ENCODE data around the gene SHPK.

Gene SHPK

GRCh38 chr17:3675886-3676285, 39.8 kb upstream of the SHPK start:
- no peak overlapping the region for H3K9ac ChIP-seq (ENCODE audit: low read depth in 1 of 2, low read length in 2 of 2)
- H3K27ac ChIP-seq (ENCODE audit: low read depth, low read length): no peak overlapping the region
- no peaks in the 10 kb centered on the region for H3K27me3 ChIP-seq (ENCODE audit: control insufficient read depth in 1 of 2, insufficient read depth in 2 of 2, low read length in 2 of 2)
- H3K4me1 ChIP-seq (ENCODE audit: control insufficient read depth in 1 of 2, insufficient read depth in 2 of 2, low read length in 2 of 2): no peaks in the 10 kb centered on the region
- H3K4me3 ChIP-seq (ENCODE audit: low read depth in 1 of 2, low read length in 2 of 2): no peak overlapping the region
- H3K9me3 ChIP-seq (ENCODE audit: control insufficient read depth in 1 of 2, low read length in 2 of 2): no peaks in the 10 kb centered on the region
- H3K36me3 ChIP-seq (ENCODE audit: control insufficient read depth in 1 of 2, insufficient read depth in 2 of 2, low read length in 2 of 2): peaks cover 0 to 5% of the 10 kb centered on the region in 2 donors

GRCh38 chr17:3672571-3672970, 36.5 kb upstream of the SHPK start:
- H3K36me3 ChIP-seq (ENCODE audit: control insufficient read depth in 1 of 2, insufficient read depth in 2 of 2, low read length in 2 of 2): peaks cover 0 to 8% of the 10 kb centered on the region in 2 donors
- H3K4me1 ChIP-seq (ENCODE audit: control insufficient read depth in 1 of 2, insufficient read depth in 2 of 2, low read length in 2 of 2): peaks cover 9 to 11% of the 10 kb centered on the region in 2 donors
- H3K4me3 ChIP-seq (ENCODE audit: low read depth in 1 of 2, low read length in 2 of 2): no peak overlapping the region
- H3K27ac ChIP-seq (ENCODE audit: low read depth, low read length): no peak overlapping the region
- H3K9me3 ChIP-seq (ENCODE audit: control insufficient read depth in 1 of 2, low read length in 2 of 2): no peaks in the 10 kb centered on the region
- H3K9ac ChIP-seq (ENCODE audit: low read depth in 1 of 2, low read length in 2 of 2): no peak overlapping the region
- no peaks in the 10 kb centered on the region for H3K27me3 ChIP-seq (ENCODE audit: control insufficient read depth in 1 of 2, insufficient read depth in 2 of 2, low read length in 2 of 2)

DNA sequence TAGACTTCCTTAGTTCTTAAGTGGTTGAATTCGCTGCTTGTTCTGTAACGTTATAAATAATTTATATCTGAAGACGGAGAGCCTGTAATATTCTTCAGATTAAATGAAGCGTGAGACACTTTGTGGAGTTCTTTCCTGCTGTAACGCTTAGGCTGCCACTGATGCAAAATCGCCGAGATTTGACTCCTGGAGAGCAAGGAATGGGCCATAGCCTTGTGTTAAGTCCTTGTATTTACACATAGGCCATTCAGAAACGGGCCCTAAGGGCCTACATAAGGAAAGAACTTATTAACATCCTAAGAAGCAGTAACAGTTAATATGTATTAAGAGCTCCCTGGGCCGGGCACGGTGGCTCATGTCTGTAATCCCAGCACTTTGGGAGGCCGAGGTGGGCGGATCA, 33.5 kb upstream of the SHPK start:
- Histone ChIP-seq H3K4me1 (ENCODE audit: control insufficient read depth in 1 of 2, insufficient read depth in 2 of 2, low read length in 2 of 2) (peaks cover 11 to 28% of the 10 kb centered on the region in 2 donors), H3K4me3 (ENCODE audit: low read depth in 1 of 2, low read length in 2 of 2) (peak overlapping the region; percentile 77 to 92), H3K36me3 (ENCODE audit: control insufficient read depth in 1 of 2, insufficient read depth in 2 of 2, low read length in 2 of 2) (peaks cover 3 to 20% of the 10 kb centered on the region in 2 donors), H3K27ac (ENCODE audit: low read depth, low read length) (no peak overlapping the region), H3K27me3 (ENCODE audit: control insufficient read depth in 1 of 2, insufficient read depth in 2 of 2, low read length in 2 of 2) (no peaks in the 10 kb centered on the region), H3K9me3 (ENCODE audit: control insufficient read depth in 1 of 2, low read length in 2 of 2) (no peaks in the 10 kb centered on the region), H3K9ac (ENCODE audit: low read depth in 1 of 2, low read length in 2 of 2) (peak overlapping the region; percentile 86 to 91)

DNA sequence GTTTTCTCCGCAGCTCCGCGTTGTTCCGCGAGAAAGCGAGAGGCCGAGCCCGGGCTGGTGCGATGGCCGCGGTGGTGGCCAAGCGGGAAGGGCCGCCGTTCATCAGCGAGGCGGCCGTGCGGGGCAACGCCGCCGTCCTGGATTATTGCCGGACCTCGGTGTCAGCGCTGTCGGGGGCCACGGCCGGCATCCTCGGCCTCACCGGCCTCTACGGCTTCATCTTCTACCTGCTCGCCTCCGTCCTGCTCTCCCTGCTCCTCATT, 33.0 kb upstream of the SHPK start:
- H3K27ac ChIP-seq (ENCODE audit: low read depth, low read length): no peak overlapping the region
- peaks cover 11 to 28% of the 10 kb centered on the region in 2 donors for H3K4me1 ChIP-seq (ENCODE audit: control insufficient read depth in 1 of 2, insufficient read depth in 2 of 2, low read length in 2 of 2)

GRCh38 chr17:3668279-3669084, 32.4 kb upstream of the SHPK start, which contains the start of the genes EMC6 and TAX1BP3:
Gene EMC6 (plus strand): TSS chr17:3668812. CDS start chr17:3669147, 335 bp downstream.
Gene TAX1BP3 (minus strand): TSS chr17:3668578. CDS start chr17:3668526, 52 bp downstream.
- Histone ChIP-seq H3K36me3 (ENCODE audit: control insufficient read depth in 1 of 2, insufficient read depth in 2 of 2, low read length in 2 of 2) (peaks cover 10 to 31% of the 10 kb centered on the region in 2 donors), H3K4me1 (ENCODE audit: control insufficient read depth in 1 of 2, insufficient read depth in 2 of 2, low read length in 2 of 2) (peaks cover 11 to 28% of the 10 kb centered on the region in 2 donors), H3K27ac (ENCODE audit: low read depth, low read length) (peak within 1 kb of the TSS; percentile 97), H3K9me3 (ENCODE audit: control insufficient read depth in 1 of 2, low read length in 2 of 2) (no peaks in the 10 kb centered on the region), H3K27me3 (ENCODE audit: control insufficient read depth in 1 of 2, insufficient read depth in 2 of 2, low read length in 2 of 2) (no peaks in the 10 kb centered on the region), H3K4me3 (ENCODE audit: low read depth in 1 of 2, low read length in 2 of 2) (peak within 1 kb of the TSS; percentile 77 to 92), H3K9ac (ENCODE audit: low read depth in 1 of 2, low read length in 2 of 2) (peak within 1 kb of the TSS; percentile 91)

More for the DNA sequence above, 33.0 kb upstream of the SHPK start:
- Histone ChIP-seq H3K9ac (ENCODE audit: low read depth in 1 of 2, low read length in 2 of 2) (peak overlapping the region; percentile 86 to 91), H3K36me3 (ENCODE audit: control insufficient read depth in 1 of 2, insufficient read depth in 2 of 2, low read length in 2 of 2) (peaks cover 8 to 25% of the 10 kb centered on the region in 2 donors), H3K27me3 (ENCODE audit: control insufficient read depth in 1 of 2, insufficient read depth in 2 of 2, low read length in 2 of 2) (no peaks in the 10 kb centered on the region), H3K9me3 (ENCODE audit: control insufficient read depth in 1 of 2, low read length in 2 of 2) (no peaks in the 10 kb centered on the region), H3K4me3 (ENCODE audit: low read depth in 1 of 2, low read length in 2 of 2) (peak overlapping the region; percentile 77 to 92)

- Histone ChIP-seq H3K27me3 (ENCODE audit: control insufficient read depth in 1 of 2, insufficient read depth in 2 of 2, low read length in 2 of 2) (no peaks in the 10 kb centered on the region), H3K27ac (ENCODE audit: low read depth, low read length) (peak overlapping the region; percentile 97), H3K36me3 (ENCODE audit: control insufficient read depth in 1 of 2, insufficient read depth in 2 of 2, low read length in 2 of 2) (peaks cover 10 to 38% of the 10 kb centered on the region in 2 donors), H3K4me3 (ENCODE audit: low read depth in 1 of 2, low read length in 2 of 2) (peak overlapping the region; percentile 77 to 92), H3K9ac (ENCODE audit: low read depth in 1 of 2, low read length in 2 of 2) (peak overlapping the region; percentile 89 to 91), H3K4me1 (ENCODE audit: control insufficient read depth in 1 of 2, insufficient read depth in 2 of 2, low read length in 2 of 2) (peaks cover 11 to 28% of the 10 kb centered on the region in 2 donors), H3K9me3 (ENCODE audit: control insufficient read depth in 1 of 2, low read length in 2 of 2) (no peaks in the 10 kb centered on the region)
These were observed 31.6 kb upstream of the SHPK start for GRCh38 chr17:3667366-3668278.

DNA sequence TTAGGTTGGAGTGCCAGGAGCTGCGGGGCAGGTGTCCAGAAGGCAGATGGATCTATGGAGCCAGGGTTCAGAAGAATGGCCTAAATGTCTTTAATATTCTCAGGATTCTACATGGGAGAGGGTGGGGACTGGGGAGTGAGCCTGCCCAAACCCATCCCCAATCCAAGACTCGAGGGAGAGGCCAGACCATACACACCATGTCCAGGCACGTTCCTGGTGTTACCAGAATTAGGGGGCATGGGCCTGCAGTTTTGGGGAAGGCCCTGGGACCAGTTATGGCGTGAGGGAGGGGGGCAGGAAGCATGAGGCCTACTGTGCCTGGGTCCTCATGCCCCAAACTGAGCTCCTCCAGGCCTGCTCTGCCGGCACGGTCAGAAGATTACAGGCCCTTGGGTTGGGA, 30.5 kb upstream of the SHPK start:
- H3K27ac ChIP-seq (ENCODE audit: low read depth, low read length): no peak overlapping the region
- no peaks in the 10 kb centered on the region for H3K9me3 ChIP-seq (ENCODE audit: control insufficient read depth in 1 of 2, low read length in 2 of 2)
- peaks cover 10 to 36% of the 10 kb centered on the region in 2 donors for H3K36me3 ChIP-seq (ENCODE audit: control insufficient read depth in 1 of 2, insufficient read depth in 2 of 2, low read length in 2 of 2)
- no peak overlapping the region for H3K9ac ChIP-seq (ENCODE audit: low read depth in 1 of 2, low read length in 2 of 2)
- no peaks in the 10 kb centered on the region for H3K27me3 ChIP-seq (ENCODE audit: control insufficient read depth in 1 of 2, insufficient read depth in 2 of 2, low read length in 2 of 2)
- peak overlapping the region in 1 of 2 donors; percentile 43 for H3K4me3 ChIP-seq (ENCODE audit: low read depth in 1 of 2, low read length in 2 of 2)
- peaks cover 11 to 28% of the 10 kb centered on the region in 2 donors for H3K4me1 ChIP-seq (ENCODE audit: control insufficient read depth in 1 of 2, insufficient read depth in 2 of 2, low read length in 2 of 2)

DNA sequence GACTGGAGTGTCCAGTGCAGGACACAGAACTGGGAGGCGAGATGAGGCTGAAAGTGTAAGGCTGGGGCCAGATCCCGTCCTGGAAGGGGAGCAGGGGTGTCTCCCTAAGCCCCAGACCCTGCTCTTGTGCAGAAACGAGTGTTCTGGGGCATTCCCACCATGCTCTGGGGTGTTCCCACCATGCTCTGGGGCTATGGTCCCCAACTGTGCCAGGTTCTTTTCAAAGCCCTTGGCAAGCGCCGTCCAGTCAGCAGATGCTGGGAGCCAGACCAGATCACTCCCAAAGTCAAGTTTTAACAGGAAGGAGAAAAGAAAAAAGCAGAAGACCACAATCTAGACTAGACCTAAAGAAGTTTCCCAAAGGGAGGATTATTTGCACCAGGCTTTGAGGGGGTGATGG, 29.8 kb upstream of the SHPK start:
- Histone ChIP-seq H3K27ac (ENCODE audit: low read depth, low read length) (no peak overlapping the region), H3K4me3 (ENCODE audit: low read depth in 1 of 2, low read length in 2 of 2) (no peak overlapping the region), H3K9ac (ENCODE audit: low read depth in 1 of 2, low read length in 2 of 2) (no peak overlapping the region), H3K9me3 (ENCODE audit: control insufficient read depth in 1 of 2, low read length in 2 of 2) (no peaks in the 10 kb centered on the region), H3K36me3 (ENCODE audit: control insufficient read depth in 1 of 2, insufficient read depth in 2 of 2, low read length in 2 of 2) (peaks cover 10 to 40% of the 10 kb centered on the region in 2 donors), H3K27me3 (ENCODE audit: control insufficient read depth in 1 of 2, insufficient read depth in 2 of 2, low read length in 2 of 2) (no peaks in the 10 kb centered on the region), H3K4me1 (ENCODE audit: control insufficient read depth in 1 of 2, insufficient read depth in 2 of 2, low read length in 2 of 2) (peaks cover 11 to 28% of the 10 kb centered on the region in 2 donors)

- Histone ChIP-seq H3K27ac (ENCODE audit: low read depth, low read length) (no peak overlapping the region), H3K9ac (ENCODE audit: low read depth in 1 of 2, low read length in 2 of 2) (no peak overlapping the region), H3K4me1 (ENCODE audit: control insufficient read depth in 1 of 2, insufficient read depth in 2 of 2, low read length in 2 of 2) (peaks cover 7 to 34% of the 10 kb centered on the region in 2 donors), H3K36me3 (ENCODE audit: control insufficient read depth in 1 of 2, insufficient read depth in 2 of 2, low read length in 2 of 2) (peaks cover 10 to 37% of the 10 kb centered on the region in 2 donors), H3K4me3 (ENCODE audit: low read depth in 1 of 2, low read length in 2 of 2) (no peak overlapping the region), H3K9me3 (ENCODE audit: control insufficient read depth in 1 of 2, low read length in 2 of 2) (no peaks in the 10 kb centered on the region), H3K27me3 (ENCODE audit: control insufficient read depth in 1 of 2, insufficient read depth in 2 of 2, low read length in 2 of 2) (no peaks in the 10 kb centered on the region)
These were observed 27.3 kb upstream of the SHPK start for GRCh38 chr17:3663102-3664011.
